HG02973 (cell line): Measurements from ENCODE around the gene HEMK1.

Experiments
- ATAC-seq: cut with Tn5 transposase; IDR thresholded peaks from one replicate; pipeline ENCODE4 v1.9.1; 2021; ENCODE audit warnings: moderate library complexity; ENCODE audit not compliant: unreplicated experiment

Gene HEMK1

DNA sequence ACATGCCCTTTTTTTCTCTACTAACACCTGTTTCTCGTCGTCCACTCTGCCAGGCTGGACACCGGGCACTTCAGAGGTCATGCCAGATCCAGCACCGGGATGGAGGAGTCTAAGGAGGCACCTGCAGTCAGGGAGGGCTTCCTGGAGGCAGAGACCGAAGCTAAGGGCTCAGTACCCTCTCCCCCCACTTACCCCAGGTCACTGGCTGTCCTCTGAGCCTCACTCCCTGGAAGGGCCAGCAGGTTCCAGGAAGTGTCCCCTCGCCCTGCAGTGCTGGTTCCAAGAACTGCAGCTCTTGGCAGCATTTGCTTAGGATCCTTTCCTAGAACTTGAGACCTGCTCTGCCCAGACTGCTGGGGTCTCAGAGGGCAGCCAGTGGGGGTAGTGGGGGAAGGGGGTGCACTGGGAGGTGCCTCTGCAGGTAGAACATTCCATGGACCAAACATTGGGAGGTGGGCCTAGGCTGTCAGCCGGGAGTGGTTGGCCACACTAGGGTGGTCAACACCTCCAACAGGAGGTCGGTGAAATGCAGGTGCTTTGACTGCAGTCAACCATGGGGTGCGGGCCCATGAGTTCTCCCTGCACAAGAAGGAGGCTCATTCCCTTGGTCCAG is 30.9 kb downstream of the HEMK1 start:
- no peak for ATAC-seq

DNA sequence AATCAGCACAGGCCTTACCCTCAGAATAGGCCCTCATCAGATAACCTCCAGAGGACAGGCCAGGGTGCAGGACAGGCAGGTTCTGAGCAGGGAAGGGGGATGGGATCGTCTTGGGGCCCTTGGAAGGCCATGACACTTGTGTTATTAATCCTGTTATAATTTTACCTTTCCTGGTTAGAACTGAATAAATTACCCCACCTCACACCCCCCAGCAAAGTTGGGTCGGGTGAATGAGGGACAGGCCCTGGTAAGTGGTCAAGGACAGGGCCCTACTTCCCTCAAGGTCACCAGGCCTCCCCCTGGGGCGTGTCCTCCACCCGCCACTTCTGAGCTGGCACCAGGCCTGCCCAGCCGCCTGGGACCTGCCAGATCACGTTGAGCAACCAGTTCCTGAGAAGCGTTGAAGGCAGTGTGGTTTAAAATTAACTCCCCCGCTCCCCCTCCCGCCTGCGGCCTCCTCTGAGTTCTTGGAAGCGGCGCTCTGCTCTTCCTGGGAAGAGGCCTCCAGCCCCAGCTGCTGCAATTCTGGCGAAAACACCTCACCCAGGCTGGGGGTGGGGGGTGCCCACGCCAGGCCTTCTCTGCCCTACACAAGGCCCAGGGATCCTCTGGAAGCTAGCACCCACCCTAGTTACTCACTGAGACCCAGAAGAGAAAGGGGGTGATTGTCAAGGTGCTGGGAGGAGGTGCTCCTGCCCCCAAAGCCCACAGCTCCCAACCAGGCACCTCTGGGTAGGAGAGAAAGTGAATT is 31.7 kb downstream of the HEMK1 start:
- no peak for ATAC-seq

DNA sequence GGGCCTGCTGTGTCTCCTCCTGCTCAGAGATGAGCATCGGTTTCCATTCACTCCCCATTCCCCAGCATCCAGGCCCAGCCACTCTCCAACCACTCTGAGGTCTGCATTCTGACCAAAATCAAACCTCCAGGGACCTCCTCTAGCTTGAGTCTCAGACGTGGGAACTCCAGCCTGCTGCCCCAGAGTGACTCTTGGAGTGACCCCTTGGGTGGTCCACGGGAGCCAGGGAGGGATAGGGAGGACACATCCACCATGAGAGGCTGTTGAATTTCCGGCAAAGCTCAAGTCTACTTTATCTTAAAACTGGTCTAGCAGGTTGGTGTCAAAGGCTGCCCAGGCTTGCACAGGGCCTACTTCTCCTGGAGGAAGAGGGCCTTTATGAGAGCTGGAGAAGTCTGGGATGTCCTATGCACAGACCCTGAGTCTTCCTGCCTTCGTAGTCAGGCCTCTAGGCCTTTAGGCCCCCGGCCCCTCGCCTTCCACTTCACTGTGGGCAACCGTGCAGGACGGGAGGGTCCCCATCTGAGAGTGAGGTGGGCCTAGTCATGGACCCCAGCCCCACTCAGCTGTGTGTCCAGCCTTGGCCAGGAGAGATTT is 33.4 kb downstream of the HEMK1 start:
- no peak for ATAC-seq

DNA sequence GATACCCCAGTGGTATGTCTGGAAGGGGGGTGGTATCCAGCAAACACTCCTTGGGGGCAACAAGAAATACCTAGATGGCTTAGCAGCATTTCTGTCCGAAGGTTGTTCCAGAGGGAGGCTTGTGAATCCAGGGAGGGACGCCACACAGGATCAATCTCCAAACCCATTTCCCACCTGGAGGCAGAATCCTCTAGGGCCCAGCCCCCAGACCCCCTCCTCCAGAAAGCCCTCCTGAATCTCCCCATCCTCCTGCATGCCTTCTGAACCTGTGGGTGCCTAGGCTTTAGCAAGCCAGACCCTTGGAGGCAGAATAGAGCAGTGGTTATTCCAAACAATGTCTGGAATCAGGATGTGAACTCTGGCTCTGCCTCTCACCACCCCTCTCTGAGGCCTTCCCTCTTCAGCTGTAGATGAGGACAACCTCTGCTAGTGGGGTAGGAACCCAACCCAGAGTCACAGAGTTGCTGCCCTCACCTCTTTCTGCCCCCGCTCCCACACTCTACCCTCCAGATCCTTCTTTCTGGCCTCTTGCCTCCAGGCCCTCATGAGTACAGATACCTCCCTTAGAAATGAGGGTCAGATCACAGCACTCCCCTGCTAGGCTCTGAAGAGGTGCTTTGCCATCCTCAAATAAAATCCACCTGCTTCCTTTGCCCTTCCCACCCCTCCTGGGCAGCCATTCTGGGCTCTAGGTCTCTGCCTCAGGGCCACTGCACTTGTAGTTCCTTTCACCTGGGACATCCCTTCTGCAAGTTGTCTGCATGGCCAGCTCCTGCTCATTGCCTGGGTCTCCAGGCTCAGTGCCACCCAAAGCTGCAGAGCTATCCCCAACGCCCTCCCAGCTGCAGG is 34.2 kb downstream of the HEMK1 start:
- ATAC-seq = no peak

DNA sequence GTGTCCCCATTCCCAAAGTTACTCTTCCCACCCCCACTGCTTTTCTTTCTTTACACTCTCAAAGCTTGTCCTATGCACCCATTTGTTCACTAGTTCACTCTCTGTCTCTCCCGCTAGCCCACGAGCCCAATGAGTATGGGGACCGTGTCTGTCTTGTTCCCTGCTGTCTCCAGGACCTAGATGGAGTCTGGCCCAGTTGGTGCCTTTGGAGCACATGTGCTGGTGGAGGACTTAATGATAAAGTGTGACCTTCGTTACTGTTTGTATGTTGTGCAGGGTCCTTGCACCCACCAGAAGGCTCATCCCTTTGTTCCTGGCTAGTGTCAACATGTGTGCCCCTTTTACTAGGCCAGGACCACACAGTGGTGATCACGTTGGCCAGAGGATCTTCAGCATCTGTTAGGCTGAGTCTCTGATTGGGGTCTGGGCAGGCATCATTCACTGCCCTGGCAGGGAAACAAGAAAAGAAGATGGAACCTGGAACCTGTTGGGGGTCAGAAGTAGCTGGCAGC is 34.8 kb downstream of the HEMK1 start:
- ATAC-seq = no peak

DNA sequence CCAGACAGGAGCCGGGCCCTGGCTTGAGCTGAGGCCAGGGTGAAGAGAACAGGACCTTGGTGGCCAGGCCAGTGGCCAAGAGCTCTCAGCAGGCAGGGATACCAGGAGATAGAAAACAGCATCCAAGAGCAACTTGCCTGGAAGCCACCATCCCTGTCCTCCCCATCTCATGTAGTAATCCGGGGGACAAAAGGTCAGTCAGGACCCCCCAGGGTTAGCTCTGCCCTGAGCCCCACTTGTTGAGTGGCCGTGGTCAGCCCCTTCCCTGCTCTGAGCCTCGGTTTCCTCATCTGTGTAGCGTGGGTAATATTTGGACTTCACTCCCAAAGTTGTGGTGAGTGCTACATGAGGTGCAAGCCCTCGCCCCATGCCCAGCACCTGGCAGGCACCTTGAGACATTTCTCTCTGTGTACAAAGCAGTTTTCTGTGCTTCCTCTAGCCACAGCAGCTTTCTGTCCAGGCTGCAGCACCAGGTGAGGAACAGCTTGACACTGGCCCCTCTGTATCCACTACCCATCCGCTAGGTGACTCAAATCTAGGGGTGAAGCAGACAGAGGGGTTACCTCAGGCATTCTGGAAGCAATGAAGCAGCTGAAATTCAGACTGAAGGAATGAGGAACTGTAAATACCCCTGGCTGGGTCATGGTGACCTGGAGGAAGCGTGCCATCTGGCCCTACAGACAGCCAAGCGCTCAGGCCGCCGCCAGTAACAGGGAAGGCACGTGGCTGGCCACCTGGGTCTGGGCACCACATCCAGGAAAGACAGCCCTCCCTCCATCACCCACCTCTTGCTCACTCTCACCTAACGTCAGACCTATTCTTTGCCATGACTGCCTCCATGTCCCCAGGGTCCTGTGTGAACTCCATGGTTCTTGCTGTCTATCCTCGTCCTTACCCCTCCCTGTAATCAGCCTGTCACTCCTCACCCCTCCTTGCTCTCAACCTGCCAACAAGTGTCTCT is 35.6 kb downstream of the HEMK1 start:
- ATAC-seq = no peak

DNA sequence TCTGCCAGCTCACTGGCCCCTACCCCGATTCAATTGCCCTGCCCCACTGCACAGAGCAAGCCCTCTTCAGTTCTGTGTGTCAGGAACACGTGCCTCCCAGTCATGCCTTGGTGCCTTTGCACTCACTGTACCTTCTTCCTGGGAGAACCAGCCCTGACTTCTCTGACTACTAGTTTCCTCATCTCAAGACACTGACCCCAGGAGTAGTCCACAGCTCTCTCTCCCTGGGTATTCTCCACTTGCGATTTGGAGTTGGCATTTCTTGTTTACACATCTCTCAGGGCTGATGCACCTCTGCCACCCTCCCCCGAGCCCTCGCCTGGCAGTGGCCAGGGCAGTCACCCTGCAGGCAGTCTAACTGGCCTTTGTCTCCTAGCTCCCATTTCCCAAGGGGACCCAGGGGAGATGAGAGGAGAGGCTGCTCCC is 36.6 kb downstream of the HEMK1 start:
- ATAC-seq = no peak

DNA sequence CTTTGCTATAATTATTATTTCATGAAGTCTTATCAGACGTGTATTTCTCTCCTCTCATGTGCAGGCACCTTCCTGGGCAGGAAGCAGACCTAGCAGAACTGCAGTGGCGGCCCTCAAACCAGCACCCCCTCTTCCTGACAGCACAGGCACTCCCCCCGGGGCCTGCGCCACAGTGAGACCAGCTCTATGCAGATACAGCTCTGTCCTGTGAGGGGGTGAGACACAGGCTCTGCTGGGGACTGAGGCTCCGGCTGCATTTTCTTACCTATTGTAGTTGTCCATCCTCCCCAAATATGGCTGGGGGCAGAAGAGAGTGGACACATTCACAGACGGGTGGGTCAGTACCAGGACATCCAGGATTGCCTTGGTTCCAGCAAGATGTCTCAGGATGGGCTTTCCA is 37.3 kb downstream of the HEMK1 start:
- ATAC-seq = no peak

DNA sequence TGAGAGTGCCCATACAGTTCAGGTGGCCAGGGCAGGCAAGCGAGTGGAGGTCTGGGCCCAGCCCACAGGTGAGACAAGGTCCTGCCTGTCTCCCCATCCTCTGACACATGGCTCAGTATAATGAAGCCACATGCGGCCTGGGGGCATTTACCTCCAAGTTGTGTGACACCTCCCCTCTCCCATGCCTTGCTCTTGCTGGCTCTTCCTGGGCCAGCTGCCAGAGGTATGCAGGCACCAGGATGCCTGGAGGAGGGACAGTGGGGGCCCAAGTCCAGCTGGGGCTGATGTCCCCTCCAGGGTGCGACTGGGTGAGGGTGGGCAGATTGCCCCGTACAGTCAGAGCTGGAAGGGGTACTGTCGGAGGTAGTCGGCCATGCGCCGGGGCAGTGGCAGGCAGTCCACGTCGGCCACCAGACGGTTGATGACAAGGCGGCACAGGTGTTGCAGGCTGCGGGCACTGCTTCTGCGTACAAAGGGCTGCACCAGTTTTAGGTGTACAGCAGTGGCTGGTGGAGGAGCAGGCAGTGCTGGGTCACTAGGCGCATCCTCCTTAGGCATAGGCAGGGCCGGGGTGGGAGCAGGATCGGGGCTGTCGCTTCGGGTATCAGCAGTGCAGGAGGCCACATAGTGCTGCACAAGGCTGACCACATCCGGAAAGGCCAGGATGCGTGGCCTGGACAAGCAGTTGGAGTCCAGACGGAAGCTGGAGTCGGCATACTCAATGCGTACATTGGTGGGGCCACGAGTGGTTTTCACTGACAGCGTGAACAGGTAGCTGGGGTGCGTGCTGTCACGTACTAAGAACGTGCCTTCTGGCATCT is 38.2 kb downstream of the HEMK1 start:
- ATAC-seq = no peak

DNA sequence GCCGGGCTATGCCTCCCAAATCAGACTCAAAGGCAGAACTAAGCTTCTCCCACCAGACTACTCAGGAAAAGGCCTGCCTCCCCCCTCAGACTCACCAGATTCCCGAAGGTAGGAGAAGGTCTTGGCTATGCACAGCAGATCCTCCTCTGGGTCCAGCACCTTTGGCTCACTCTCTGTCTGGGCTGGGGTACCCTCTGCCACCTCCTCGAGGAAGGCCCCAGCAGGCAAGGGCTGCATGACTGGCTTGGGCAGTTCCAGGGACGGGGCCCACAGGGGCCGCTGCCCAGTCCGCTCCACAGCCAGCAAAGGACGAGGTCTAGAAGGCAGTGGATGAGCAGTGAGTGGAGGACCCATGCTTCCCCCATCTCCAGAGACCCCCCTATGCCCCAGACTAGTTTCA is 39.0 kb downstream of the HEMK1 start:
- ATAC-seq = no peak

DNA sequence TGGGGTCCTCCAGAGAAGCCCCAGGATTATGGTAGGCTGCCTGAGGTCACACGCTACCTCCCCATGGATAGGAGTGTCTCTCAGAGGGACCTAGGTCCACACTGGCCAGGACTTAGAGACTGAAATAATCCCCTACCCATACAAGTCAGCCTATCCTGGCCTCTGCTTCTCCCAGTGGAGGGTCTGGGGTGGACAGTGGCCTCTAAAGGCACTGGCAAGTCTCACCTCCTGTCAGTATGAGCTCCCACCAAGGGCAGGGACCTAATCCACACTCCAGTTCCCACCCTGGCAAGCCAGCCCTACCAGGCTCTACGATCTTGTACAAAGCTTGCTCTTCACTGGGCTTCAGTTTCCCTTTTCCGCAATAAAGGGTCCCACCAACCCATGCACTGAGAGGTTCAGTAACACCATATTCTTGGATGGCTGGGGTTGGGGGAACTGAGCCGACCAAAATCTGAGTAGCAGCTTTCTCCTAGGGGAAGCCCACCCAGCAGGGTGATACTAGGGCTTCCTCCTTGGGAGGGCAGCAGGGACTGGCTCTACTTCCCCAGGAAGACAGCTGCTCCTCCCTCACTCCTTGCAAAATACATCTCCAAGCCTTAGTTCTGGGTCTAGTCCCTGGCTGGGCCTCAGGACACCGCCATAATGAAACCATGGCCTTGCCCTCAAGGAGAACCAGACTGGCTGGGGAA is 39.9 kb downstream of the HEMK1 start:
- no peak for ATAC-seq

DNA sequence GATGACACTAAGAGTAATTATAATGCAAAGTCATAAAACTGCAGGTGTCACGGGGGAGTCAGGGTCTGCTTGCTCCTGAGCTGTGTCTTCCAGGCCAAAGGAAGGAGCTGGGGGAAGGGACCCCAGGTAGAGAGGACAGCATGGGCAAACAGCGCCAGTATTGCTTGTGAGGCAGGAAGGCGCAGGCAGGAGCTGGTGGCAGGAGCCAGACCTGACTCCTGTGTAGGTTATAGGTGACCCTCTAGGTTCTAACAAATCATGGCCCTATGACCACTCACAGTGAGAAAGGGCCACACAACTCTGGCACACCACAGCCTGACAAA is 40.4 kb downstream of the HEMK1 start:
- no peak for ATAC-seq

DNA sequence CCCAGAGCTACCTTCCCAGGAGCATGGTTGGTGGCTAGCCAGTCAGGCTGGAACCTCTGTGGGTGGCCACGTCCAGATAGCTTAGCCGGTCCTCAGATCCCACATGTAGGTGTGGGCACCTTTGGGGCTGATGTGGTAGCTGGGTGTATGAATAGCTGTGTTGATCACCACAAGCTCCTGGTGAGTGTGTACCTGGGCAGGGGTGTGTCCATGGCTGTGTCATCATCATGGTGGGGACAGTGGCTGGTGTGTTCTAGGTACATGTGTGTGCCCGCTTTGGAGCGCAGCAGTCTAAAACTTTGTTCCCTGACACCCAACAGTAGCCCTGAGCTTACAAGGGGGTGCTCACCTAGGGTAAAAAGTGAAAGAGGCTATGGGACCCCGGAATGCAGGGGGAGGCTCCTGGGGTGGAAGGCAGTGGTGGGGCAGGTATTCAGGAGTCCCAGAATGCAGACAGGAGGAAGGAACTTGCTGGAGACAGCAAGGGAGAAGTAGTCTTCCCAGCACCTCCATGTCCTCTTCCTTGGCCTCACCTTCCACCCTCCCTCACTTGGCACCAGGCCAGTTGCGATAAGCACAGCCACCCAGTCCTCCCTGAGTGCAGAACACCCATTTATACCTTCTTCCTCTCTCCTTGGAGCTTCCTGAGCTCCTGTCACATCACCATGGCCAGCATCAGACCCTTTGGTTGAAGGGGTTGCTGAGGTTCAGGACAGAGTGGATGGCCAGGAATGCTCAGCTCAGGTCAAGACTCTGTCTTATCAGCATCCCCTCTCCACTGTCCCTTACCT is 41.1 kb downstream of the HEMK1 start:
- ATAC-seq = no peak

DNA sequence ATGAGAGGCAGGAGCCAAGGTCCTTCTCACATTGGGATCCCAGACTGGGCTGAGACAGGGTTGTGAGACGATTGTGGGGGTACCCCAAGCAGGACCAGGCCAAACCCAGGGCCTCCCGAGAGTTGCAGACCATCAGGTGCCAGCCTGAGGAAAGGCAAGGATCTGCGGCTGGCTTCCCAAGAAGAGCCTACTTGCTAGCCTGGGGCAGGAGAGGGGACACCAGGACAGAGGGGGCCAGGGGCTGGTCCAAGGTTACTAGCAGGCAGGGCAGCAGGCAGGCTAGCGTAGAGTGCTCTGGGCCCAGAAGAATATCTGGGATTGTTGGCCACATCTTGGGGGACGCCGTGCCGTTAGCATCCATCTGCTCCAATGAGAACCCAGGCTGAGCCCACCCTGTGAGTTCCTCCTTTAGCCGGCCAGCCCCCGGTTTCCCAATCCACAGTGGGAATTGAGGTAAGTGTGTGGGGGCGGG is 41.7 kb downstream of the HEMK1 start:
- no peak for ATAC-seq

DNA sequence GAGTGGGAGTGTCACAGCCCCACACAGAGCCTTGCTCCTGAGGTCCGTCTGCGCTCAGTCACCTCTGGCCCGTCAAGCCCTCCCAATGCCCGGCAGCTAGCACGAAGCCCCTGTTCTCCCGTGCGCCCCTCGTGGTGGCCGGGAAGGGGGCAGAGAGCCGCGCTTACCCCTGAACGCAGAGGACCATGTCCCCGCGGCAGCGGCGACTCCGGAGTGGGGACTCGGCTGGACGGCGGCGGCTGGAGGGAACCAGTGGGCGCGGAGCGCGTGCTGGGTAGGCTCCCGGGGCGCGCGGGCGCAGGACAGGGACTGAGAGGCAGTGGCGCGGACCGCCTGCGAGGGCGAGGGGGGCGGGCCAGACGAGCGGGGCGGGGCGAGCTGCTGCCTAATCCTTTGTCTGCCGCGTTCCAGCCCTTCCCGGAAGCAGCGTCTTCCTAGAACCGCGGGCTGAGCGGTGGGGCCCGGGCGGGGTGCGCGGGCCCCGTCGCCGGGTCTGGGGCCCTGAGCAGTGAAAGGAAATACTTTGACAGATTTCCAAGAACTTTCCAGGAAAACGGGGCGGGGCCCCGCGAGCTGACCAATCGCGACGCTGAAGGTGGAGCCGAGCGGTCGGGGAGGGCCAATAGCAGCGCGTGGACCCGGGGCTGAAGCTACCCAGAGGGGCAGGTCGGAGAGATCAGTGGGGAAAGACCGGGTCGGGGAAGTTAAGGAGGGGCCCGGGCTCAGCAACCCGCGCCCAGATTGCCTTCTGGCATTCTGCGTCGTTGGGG is 42.3 kb downstream of the HEMK1 start, which contains the start of gene CISH:
TSS of gene CISH (minus strand) at position 311 of the 770 bp plus-strand sequence. CDS start at position 187, 124 bp downstream.
- peak; percentile 56 for ATAC-seq

DNA sequence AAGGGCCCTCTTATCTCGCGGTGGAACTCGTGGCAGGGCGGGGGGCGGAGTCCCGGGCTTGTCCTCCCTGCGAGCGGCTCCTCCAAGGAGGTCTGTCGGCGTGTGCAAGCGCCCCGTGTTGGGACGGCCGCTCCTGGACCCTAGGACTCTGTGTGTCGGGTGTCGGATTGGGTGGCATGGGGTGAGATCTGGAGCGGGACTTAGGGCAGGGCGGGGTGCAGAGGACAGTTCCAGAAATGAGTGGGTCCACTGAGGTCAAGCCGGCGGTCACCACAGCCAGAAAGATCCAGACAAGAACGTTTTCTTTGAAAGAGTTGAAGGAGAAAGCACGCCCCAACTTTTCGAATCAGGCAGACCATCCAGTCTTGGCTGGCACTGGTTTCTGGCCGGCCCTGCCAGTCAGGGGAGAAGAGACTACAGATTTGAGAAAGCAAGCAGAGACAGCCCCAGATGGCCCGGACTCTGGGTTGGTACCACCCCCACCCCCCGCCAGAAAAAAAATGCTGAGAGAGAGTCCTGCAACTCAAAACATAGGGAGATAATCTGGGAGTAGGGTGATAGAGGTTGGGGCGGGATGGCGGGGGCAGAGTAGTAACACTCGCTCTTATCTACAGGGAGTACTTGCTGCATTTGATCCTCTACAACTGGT is 43.0 kb downstream of the HEMK1 start:
- no peak for ATAC-seq
